Activated T-cell treated with anti-CD3 and anti-CD28 coated beads, Interleukin-2, amount 50 U/mL, for 48 hours (primary cell): ENCODE measurements around the gene MITF.

Experiments
- DNase-seq, 2 experiments: peaks; one replicate each; pipeline ENCODE4 v3.0.0-alpha.2; 2020

The MITF gene

GRCh38 chr3:69983546-69984265 is 244.4 kb downstream of the MITF start:
- DNase-seq: peak in 1 of 2 experiments; percentile 18

GRCh38 chr3:69985266-69985665 is 246.0 kb downstream of the MITF start:
- no peak for DNase-seq

GRCh38 chr3:69986419-69986818 is 247.2 kb downstream of the MITF start:
- no peak for DNase-seq

DNA sequence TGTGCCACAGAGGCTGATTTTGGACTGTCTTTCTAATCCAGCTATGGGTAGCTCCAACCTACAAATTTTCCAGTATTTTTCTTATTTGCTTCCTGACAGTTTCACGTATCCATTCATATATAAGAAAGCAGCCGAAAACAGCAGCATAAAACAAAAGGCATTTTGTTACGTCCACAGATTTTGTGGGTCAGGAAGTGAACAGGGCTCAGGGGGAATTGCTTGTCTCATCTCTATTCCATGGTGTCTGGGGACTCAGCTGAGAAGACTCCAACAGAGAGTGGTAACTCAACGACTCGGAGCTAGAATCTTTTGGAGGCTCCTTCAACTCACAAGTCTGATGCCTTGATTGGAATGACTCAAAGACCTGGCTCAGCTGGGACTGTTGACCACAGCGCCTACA is 248.6 kb downstream of the MITF start:
- DNase-seq: no peak

DNA sequence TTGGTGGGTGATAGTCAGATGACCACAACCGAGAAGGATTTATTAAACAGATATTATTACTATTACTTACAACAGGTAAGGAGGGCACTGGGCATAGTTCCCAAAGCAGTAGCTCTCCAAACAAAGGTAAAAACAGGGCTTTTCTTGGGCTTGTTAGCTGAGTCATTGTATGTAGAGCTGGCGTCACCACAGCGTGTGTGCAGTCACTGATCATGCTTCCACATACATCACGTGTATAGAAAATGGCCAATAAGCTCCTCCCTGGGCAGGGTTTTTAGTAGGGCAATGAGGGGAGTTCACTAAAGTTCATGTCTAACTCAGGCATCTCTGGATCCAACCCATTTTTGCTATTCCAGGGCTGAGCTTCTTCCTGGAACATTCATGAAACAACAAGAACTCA is 254.5 kb downstream of the MITF start:
- no peak for DNase-seq

- DNase-seq: no peak
These were observed 255.7 kb downstream of the MITF start for GRCh38 chr3:69994919-69995318.

GRCh38 chr3:69997631-69998307 is 258.5 kb downstream of the MITF start:
- DNase-seq: no peak

DNA sequence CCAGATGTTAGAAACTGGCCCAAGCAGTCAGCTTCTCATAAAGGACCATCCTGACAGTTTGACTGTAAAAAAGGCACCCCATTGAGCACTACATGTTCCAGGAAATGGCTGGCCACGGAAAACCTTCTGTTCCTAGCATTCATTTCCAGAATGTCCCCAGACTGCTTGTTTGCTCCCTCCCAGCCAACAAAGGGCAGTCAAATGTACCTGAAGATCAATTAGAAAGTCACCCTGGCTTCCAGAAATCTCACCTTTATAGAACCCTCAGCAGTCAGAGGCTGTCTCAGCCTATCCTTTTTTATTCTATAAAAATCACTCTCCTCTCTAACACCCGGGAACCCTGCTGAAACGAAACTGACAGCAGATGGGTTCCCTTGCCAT is 259.5 kb downstream of the MITF start:
- DNase-seq: no peak

DNA sequence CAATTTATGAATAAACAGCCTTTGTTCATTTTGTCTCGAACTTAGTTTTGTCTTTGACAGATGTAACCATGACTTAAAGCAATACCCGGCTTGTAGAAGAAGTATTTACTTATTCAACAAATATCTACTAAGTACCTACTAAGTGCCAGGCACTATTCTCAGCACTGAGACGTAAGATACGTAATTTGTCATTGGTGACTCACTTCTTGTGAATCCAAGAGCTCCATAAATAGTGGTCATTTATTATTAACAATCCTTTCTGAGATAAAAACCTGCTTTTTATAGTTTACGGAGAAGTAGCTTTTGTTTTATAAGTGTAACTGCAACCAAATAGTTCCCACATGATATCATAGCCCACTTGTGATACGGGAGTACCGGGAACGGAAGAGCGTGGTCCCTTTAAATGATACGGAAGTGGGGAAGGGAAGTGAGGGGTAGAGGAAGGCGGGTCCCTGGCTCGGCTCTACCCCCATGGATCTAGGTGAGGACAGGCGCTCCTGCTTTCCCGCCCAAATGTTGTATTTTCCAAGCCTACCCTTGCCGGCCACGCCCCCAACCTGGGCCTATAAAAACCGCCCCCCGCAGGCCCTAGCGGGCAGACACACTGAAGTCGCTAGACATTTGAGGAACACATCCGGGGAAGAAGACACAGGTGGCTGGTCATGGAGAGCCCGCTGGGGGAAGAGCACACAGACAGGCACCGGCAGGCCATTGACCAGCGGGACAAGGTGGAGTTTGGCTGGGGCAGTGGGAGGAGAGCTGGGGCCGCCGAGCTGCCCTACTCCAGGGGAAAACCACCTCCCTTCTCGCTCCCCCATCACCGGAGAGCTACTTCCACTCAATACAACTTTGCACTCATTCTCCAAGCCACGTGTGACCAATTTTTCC is 260.1 kb downstream of the MITF start, which contains the start of gene SAMMSON:
TSS of gene SAMMSON (plus strand) at position 594 of the 888 bp plus-strand sequence.
- no peak for DNase-seq

DNA sequence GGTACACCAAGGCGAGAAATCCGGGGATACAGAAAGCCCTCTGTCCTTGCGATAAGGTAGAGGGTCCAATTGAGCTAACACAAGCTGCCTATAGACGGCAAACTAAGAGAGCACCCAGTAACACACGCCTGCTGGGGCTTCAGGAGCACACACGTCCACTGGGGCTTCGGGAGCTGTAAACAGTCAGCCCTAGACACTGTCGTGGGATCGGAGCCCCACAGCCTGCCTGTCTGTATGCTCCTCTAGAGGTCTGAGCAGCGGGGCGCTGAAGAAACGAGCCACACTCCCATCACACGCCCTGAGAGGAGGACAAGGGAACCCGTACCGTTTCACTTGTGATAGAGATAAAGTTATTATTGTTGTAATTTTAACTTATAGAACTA is 260.8 kb downstream of the MITF start:
- DNase-seq: no peak

- DNase-seq: no peak
These were observed 261.4 kb downstream of the MITF start for GRCh38 chr3:70000563-70001081.

DNA sequence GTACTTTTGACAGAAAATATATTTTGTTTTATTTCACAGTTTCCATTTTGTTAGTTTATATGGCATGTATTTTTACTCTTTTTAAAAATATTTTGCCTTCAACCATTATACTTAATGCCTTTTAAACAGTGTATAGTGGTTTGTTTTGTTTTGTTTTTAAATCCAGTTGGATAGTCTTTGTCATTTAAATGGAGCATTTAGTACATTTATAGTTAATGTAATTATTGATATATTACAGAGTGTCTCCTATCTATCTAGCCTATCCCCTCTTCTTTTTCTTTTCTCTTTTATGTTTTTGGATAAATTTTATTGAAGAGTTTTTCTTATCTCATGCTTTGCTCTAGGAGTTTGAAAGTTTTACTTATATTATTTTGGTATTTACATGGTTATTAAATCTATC is 263.9 kb downstream of the MITF start:
- DNase-seq: no peak

DNA sequence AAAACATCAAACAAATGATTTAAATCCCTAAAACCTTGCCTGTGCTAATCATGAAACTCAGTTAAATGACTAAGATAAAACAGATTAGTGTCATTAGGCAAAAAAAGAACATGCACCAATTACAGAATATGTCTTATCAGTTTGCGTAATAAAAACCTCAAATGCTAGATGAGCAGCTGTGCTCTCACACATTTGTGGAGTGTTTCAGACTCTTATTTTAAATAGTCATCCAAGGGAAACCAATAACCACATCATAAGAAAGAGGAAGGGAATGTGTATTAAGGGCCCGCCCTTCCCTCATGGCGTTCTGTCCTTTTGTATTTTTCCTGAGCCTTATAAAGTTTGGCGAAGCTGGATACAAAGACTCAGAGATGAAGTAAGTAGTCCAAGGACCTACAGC is 266.8 kb downstream of the MITF start:
- no peak for DNase-seq

GRCh38 chr3:70010346-70010745 is 271.1 kb downstream of the MITF start:
- no peak for DNase-seq

DNA sequence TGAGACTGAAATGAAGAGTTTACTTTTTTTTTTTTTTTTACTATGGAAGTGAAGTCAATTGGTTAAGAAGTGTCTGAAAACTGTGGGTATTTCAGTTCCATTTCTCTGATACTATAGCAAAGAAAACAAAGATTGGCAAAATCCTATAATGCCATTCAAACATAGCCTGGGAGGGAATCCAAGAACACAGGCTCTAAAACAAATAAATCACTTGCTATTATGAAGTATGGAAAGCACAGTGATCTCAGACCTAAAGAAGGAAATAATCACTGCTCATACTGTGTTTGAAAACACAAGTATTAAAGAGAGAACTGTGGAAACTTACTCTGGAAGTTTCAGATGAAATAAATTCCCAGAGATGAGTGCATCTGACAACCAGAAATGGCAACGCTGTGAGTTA is 272.3 kb downstream of the MITF start:
- no peak for DNase-seq
